ENCODE measurements around the gene AQP1.

AQP1 gene

GRCh38 chr7:30931161-30931928 lies 19.7 kb downstream of the AQP1 start:
- H3K9ac ChIP-seq (ENCODE audit: low read length in 5 of 5): no peak overlapping the region
- no peaks in the 10 kb centered on the region for H3K27me3 ChIP-seq (ENCODE audit: control insufficient read depth in 5 of 5, insufficient read depth in 4 of 5, low read length in 5 of 5)
- H3K4me3 ChIP-seq (ENCODE audit: low read depth in 1 of 5, low read length in 5 of 5): no peak overlapping the region
- peaks cover 0 to 30% (median 8%) of the 10 kb centered on the region in 5 donors for H3K4me1 ChIP-seq (ENCODE audit: control insufficient read depth in 5 of 5, insufficient read depth in 5 of 5, low read length in 5 of 5)
- peaks cover 0 to 12% (median 10%) of the 10 kb centered on the region in 5 donors for H3K9me3 ChIP-seq (ENCODE audit: control insufficient read depth in 5 of 5, low read length in 5 of 5)
- H3K27ac ChIP-seq (ENCODE audit: low read depth, low read length): no peak overlapping the region
- H3K36me3 ChIP-seq (ENCODE audit: control insufficient read depth in 5 of 5, insufficient read depth in 5 of 5, low read length in 5 of 5): peaks cover 0 to 4% (median 2%) of the 10 kb centered on the region in 5 donors

DNA sequence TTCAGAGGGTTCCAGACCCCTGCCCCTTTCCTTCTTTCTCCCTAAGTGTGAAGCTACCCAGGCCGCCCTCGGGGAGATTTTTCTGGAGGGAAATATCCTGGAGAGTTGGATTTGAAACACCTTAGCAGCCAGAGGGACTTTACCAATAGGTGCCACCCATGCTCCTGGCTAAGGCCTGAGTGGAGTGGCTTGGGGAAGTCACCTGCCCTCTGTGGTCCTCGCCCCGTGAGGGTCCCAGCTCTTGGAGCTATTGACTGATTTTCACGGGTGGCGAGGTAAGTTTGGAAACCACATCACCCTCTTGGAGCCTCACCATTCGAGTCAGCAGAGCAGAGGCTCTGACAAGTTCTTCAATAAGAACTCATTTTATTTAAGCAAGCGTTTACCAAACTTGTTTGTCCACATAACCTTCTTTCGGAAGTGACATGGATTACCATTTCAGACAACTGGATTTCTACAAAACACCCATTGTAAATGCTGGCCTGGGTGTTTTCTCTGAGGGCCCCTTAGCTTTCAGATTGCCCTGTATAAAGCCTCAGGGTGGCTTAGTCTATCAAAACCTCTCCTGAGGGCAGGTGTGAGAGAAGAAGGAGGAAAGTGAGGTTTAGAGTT lies 20.4 kb downstream of the AQP1 start:
- peaks cover 0 to 6% (median 4%) of the 10 kb centered on the region in 5 donors for H3K9me3 ChIP-seq (ENCODE audit: control insufficient read depth in 5 of 5, low read length in 5 of 5)
- no peak overlapping the region for H3K9ac ChIP-seq (ENCODE audit: low read length in 5 of 5)
- peaks cover 0 to 3% (median 0%) of the 10 kb centered on the region in 5 donors for H3K36me3 ChIP-seq (ENCODE audit: control insufficient read depth in 5 of 5, insufficient read depth in 5 of 5, low read length in 5 of 5)
- peaks cover 0 to 2% (median 0%) of the 10 kb centered on the region in 5 donors for H3K27me3 ChIP-seq (ENCODE audit: control insufficient read depth in 5 of 5, insufficient read depth in 4 of 5, low read length in 5 of 5)
- H3K4me1 ChIP-seq (ENCODE audit: control insufficient read depth in 5 of 5, insufficient read depth in 5 of 5, low read length in 5 of 5): peaks cover 0 to 30% (median 8%) of the 10 kb centered on the region in 5 donors
- no peak overlapping the region for H3K27ac ChIP-seq (ENCODE audit: low read depth, low read length)
- H3K4me3 ChIP-seq (ENCODE audit: low read depth in 1 of 5, low read length in 5 of 5): no peak overlapping the region

DNA sequence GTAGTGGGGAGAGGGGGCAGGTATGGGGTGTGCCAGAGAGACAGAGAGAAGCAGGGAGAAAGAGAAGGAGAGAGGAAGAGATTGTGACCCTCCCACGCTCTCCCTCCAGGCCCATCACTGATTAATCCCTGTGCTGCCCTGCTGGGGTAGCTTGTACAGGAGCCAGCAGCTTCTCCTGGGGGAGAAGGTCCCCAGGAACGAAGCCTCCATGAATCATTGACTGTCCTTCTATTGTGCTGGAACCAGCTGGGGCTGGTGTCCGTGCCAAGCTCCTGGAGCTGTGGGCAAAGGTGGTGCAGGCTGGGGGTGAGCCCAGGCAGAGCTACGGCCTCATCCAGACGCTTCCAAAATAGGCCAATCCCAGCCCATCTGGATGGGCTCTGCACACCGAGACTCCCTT lies 20.9 kb downstream of the AQP1 start:
- H3K9me3 ChIP-seq (ENCODE audit: control insufficient read depth in 5 of 5, low read length in 5 of 5): peaks cover 0 to 1% (median 0%) of the 10 kb centered on the region in 5 donors
- H3K4me1 ChIP-seq (ENCODE audit: control insufficient read depth in 5 of 5, insufficient read depth in 5 of 5, low read length in 5 of 5): peaks cover 0 to 30% (median 8%) of the 10 kb centered on the region in 5 donors
- peaks cover 0 to 2% (median 0%) of the 10 kb centered on the region in 5 donors for H3K27me3 ChIP-seq (ENCODE audit: control insufficient read depth in 5 of 5, insufficient read depth in 4 of 5, low read length in 5 of 5)
- H3K27ac ChIP-seq (ENCODE audit: low read depth, low read length): no peak overlapping the region
- H3K4me3 ChIP-seq (ENCODE audit: low read depth in 1 of 5, low read length in 5 of 5): no peak overlapping the region
- H3K9ac ChIP-seq (ENCODE audit: low read length in 5 of 5): no peak overlapping the region
- H3K36me3 ChIP-seq (ENCODE audit: control insufficient read depth in 5 of 5, insufficient read depth in 5 of 5, low read length in 5 of 5): no peaks in the 10 kb centered on the region

DNA sequence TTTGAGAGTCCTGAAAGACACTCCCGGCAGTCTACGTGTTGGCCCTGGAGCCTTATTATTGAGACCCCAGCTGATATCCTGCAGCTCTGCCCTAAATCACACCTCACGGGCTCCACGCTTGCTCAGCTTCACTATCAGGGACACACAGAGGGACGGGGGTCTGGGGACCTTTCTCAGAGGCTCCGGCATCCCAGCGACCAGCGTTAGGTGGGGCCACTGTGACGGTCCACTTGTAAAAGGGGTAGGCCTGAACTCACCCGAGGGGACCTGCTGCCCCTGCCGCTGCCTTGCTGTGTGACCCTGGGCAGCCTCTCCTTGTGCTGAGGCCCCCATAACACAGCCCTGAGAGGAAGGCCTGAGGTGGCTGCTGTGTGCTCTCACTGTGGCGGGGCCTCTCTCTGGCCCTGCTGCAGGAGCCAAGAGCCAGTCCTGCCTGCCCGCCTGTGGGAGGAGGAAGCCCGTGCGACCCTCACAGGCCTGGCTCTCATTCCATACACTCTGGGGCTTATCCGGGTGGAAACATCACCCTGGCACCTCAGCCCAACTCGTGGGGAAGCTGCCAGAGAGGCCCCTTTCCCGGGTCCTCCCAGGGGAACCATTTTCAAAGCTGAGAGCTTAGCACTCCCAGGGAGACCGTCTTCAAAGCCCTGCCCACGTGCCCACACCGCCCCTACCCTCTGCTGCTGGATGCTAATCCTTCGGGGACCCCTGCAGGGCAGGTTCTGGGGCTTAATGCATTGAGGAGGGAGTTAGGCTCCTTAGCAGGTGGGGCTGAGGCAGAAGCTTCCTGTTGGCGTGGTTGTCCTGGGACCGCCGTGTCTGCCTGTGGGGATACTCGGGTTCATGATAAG lies 21.7 kb downstream of the AQP1 start:
- H3K9me3 ChIP-seq (ENCODE audit: control insufficient read depth in 5 of 5, low read length in 5 of 5): no peaks in the 10 kb centered on the region

GRCh38 chr7:30934225-30934624 lies 22.6 kb downstream of the AQP1 start:
- Histone ChIP-seq H3K27ac (ENCODE audit: low read depth, low read length) (no peak overlapping the region), H3K9ac (ENCODE audit: low read length in 5 of 5) (no peak overlapping the region), H3K4me1 (ENCODE audit: control insufficient read depth in 5 of 5, insufficient read depth in 5 of 5, low read length in 5 of 5) (peaks cover 2 to 34% (median 14%) of the 10 kb centered on the region in 5 donors)

More for the DNA sequence above, 21.7 kb downstream of the AQP1 start:
- H3K4me1 ChIP-seq (ENCODE audit: control insufficient read depth in 5 of 5, insufficient read depth in 5 of 5, low read length in 5 of 5): peaks cover 0 to 30% (median 9%) of the 10 kb centered on the region in 5 donors
- H3K27ac ChIP-seq (ENCODE audit: low read depth, low read length): no peak overlapping the region
- H3K36me3 ChIP-seq (ENCODE audit: control insufficient read depth in 5 of 5, insufficient read depth in 5 of 5, low read length in 5 of 5): no peaks in the 10 kb centered on the region
- H3K4me3 ChIP-seq (ENCODE audit: low read depth in 1 of 5, low read length in 5 of 5): no peak overlapping the region
- H3K9ac ChIP-seq (ENCODE audit: low read length in 5 of 5): no peak overlapping the region
- H3K27me3 ChIP-seq (ENCODE audit: control insufficient read depth in 5 of 5, insufficient read depth in 4 of 5, low read length in 5 of 5): peaks cover 0 to 2% (median 0%) of the 10 kb centered on the region in 5 donors

GRCh38 chr7:30934732-30935568 lies 23.3 kb downstream of the AQP1 start:
- Histone ChIP-seq H3K27ac (ENCODE audit: low read depth, low read length) (no peak overlapping the region), H3K36me3 (ENCODE audit: control insufficient read depth in 5 of 5, insufficient read depth in 5 of 5, low read length in 5 of 5) (no peaks in the 10 kb centered on the region), H3K9ac (ENCODE audit: low read length in 5 of 5) (no peak overlapping the region), H3K4me1 (ENCODE audit: control insufficient read depth in 5 of 5, insufficient read depth in 5 of 5, low read length in 5 of 5) (peaks cover 2 to 34% (median 14%) of the 10 kb centered on the region in 5 donors), H3K4me3 (ENCODE audit: low read depth in 1 of 5, low read length in 5 of 5) (no peak overlapping the region), H3K27me3 (ENCODE audit: control insufficient read depth in 5 of 5, insufficient read depth in 4 of 5, low read length in 5 of 5) (peaks cover 0 to 2% (median 0%) of the 10 kb centered on the region in 5 donors), H3K9me3 (ENCODE audit: control insufficient read depth in 5 of 5, low read length in 5 of 5) (no peaks in the 10 kb centered on the region)

More at GRCh38 chr7:30934225-30934624, 22.6 kb downstream of the AQP1 start:
- Histone ChIP-seq H3K9me3 (ENCODE audit: control insufficient read depth in 5 of 5, low read length in 5 of 5) (no peaks in the 10 kb centered on the region), H3K27me3 (ENCODE audit: control insufficient read depth in 5 of 5, insufficient read depth in 4 of 5, low read length in 5 of 5) (peaks cover 0 to 2% (median 0%) of the 10 kb centered on the region in 5 donors), H3K4me3 (ENCODE audit: low read depth in 1 of 5, low read length in 5 of 5) (no peak overlapping the region), H3K36me3 (ENCODE audit: control insufficient read depth in 5 of 5, insufficient read depth in 5 of 5, low read length in 5 of 5) (no peaks in the 10 kb centered on the region)

DNA sequence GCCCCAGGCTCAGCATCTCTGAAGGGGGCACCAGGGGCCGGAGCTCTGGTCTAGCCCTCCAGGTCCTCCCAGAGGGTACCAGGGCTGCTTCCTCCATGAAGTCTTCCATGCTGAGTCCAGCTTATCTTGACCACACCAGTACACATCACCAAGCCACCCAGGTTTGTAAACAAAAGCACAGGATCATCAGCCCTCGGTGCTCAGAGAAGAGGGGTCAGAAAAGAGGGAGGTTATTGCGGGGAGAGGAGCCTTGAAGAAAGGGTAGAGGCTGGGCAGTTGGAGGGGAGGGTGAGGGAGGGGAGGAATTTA lies 23.9 kb downstream of the AQP1 start:
- Histone ChIP-seq H3K9ac (ENCODE audit: low read length in 5 of 5) (no peak overlapping the region), H3K4me3 (ENCODE audit: low read depth in 1 of 5, low read length in 5 of 5) (no peak overlapping the region), H3K4me1 (ENCODE audit: control insufficient read depth in 5 of 5, insufficient read depth in 5 of 5, low read length in 5 of 5) (peaks cover 2 to 32% (median 14%) of the 10 kb centered on the region in 5 donors), H3K9me3 (ENCODE audit: control insufficient read depth in 5 of 5, low read length in 5 of 5) (no peaks in the 10 kb centered on the region), H3K36me3 (ENCODE audit: control insufficient read depth in 5 of 5, insufficient read depth in 5 of 5, low read length in 5 of 5) (no peaks in the 10 kb centered on the region), H3K27ac (ENCODE audit: low read depth, low read length) (no peak overlapping the region), H3K27me3 (ENCODE audit: control insufficient read depth in 5 of 5, insufficient read depth in 4 of 5, low read length in 5 of 5) (peaks cover 0 to 2% (median 0%) of the 10 kb centered on the region in 5 donors)

- Histone ChIP-seq H3K27me3 (ENCODE audit: control insufficient read depth in 5 of 5, insufficient read depth in 4 of 5, low read length in 5 of 5) (peaks cover 0 to 2% (median 0%) of the 10 kb centered on the region in 5 donors), H3K4me1 (ENCODE audit: control insufficient read depth in 5 of 5, insufficient read depth in 5 of 5, low read length in 5 of 5) (peaks cover 2 to 22% (median 8%) of the 10 kb centered on the region in 5 donors), H3K4me3 (ENCODE audit: low read depth in 1 of 5, low read length in 5 of 5) (no peak overlapping the region), H3K9me3 (ENCODE audit: control insufficient read depth in 5 of 5, low read length in 5 of 5) (no peaks in the 10 kb centered on the region), H3K9ac (ENCODE audit: low read length in 5 of 5) (no peak overlapping the region), H3K27ac (ENCODE audit: low read depth, low read length) (no peak overlapping the region), H3K36me3 (ENCODE audit: control insufficient read depth in 5 of 5, insufficient read depth in 5 of 5, low read length in 5 of 5) (no peaks in the 10 kb centered on the region)
Observed at GRCh38 chr7:30936650-30937245, 25.1 kb downstream of the AQP1 start.

- Histone ChIP-seq H3K9me3 (ENCODE audit: control insufficient read depth in 5 of 5, low read length in 5 of 5) (no peaks in the 10 kb centered on the region), H3K27me3 (ENCODE audit: control insufficient read depth in 5 of 5, insufficient read depth in 4 of 5, low read length in 5 of 5) (peaks cover 0 to 2% (median 0%) of the 10 kb centered on the region in 5 donors), H3K4me1 (ENCODE audit: control insufficient read depth in 5 of 5, insufficient read depth in 5 of 5, low read length in 5 of 5) (peaks cover 2 to 18% (median 5%) of the 10 kb centered on the region in 5 donors), H3K4me3 (ENCODE audit: low read depth in 1 of 5, low read length in 5 of 5) (no peak overlapping the region), H3K36me3 (ENCODE audit: control insufficient read depth in 5 of 5, insufficient read depth in 5 of 5, low read length in 5 of 5) (no peaks in the 10 kb centered on the region), H3K9ac (ENCODE audit: low read length in 5 of 5) (no peak overlapping the region), H3K27ac (ENCODE audit: low read depth, low read length) (no peak overlapping the region)
Observed at GRCh38 chr7:30937416-30937815, 25.8 kb downstream of the AQP1 start.
